ENCODE results near the gene LRP3. TPM values are rescaled to one million over a fixed set of nuclear protein-coding genes. Genes with fewer than 3 reads are reported as not detected.
A peak's percentile ranks its signal among the peaks of the same experiment; 100 is the strongest.

The LRP3 gene
- total and polyA plus RNA-seq, 2 of the 13 experiments (the other 11 are each of a cell fraction or from before 2014, with no cell fraction given), result 17.6 to 51.6 TPM

GRCh38 chr19:33248553-33248953 lies 54.4 kb downstream of the LRP3 start (continued):
- TF ChIP-seq ARID4A (CRISPR knock-in tag; IDR thresholded peaks at IDR 0.05; ENCODE audit: borderline replicate concordance) (peak; percentile 47; the same call in 1 of the 2 replicates), PRDM10 (CRISPR knock-in tag; IDR thresholded peaks at IDR 0.05; ENCODE audit: low read depth) (peak; percentile 83), GPN1 (CRISPR knock-in tag; IDR thresholded peaks at IDR 0.05; ENCODE audit: borderline replicate concordance) (no peak), MYC (CRISPR knock-in tag; IDR thresholded peaks at IDR 0.05; ENCODE audit: borderline replicate concordance) (peak; percentile 48; the same call in 1 of the 2 replicates), ZSCAN29 (CRISPR knock-in tag; conservative IDR thresholded peaks at IDR 0.05) (no peak; the same call in 1 of the 2 replicates), ELF3 (CRISPR knock-in tag; IDR thresholded peaks at IDR 0.05) (peak; percentile 24; the same call in 1 of the 2 replicates), ARNTL (CRISPR knock-in tag; IDR thresholded peaks at IDR 0.05) (0 out of 2 replicates have a peak, but pooled peaks have one; percentile 38), ZNF280B (CRISPR knock-in tag; IDR thresholded peaks at IDR 0.05; ENCODE audit: borderline replicate concordance) (0 out of 2 replicates have a peak, but pooled peaks have one; percentile 6), NONO (IDR thresholded peaks at IDR 0.05) (no peak), NONO (CRISPR knock-in tag; conservative IDR thresholded peaks at IDR 0.05) (0 out of 2 replicates have a peak, but pooled peaks have one; percentile 15), NR2F1 (CRISPR knock-in tag; IDR thresholded peaks at IDR 0.05) (peak; percentile 93 to 96), ZNF12 (CRISPR knock-in tag; IDR thresholded peaks at IDR 0.05) (peak; percentile 56; the same call in 1 of the 2 replicates), FOXK1 (CRISPR knock-in tag; IDR thresholded peaks at IDR 0.05; ENCODE audit: borderline replicate concordance, low read depth) (0 out of 2 replicates have a peak, but pooled peaks have one; percentile 17), SALL1 (CRISPR knock-in tag; IDR thresholded peaks at IDR 0.05) (peak; percentile 58; the same call in 1 of the 2 replicates), NR2C2 (CRISPR knock-in tag; IDR thresholded peaks at IDR 0.05; ENCODE audit: borderline replicate concordance) (peak; percentile 91), ZFP1 (CRISPR knock-in tag; IDR thresholded peaks at IDR 0.05) (no peak), GATAD2A (CRISPR knock-in tag; IDR thresholded peaks at IDR 0.05) (peak; percentile 63), ATF4 (CRISPR knock-in tag; IDR thresholded peaks at IDR 0.05) (peak in 1 of 2 experiments; percentile 75; a peak in 2 of 4 replicates)
